HEK293 (cell line): ENCODE results near the gene TIGD3.
A peak's percentile ranks its signal among the peaks of the same experiment; 100 is the strongest.

Experiments
- CTCF ChIA-PET: fragments of 350-600 bp; formaldehyde crosslinking; extraction: SDS; loops from one replicate; lab custom pipeline; 2021; ENCODE audit warnings: antibody characterized with exemption; lab: Yijun Ruan, JAX
- POLR2A ChIA-PET: fragments of 300-600 bp; formaldehyde crosslinking; extraction: SDS; loops from one replicate; lab custom pipeline; 2020; ENCODE audit warnings: antibody characterized with exemption, inconsistent platforms; lab: Yijun Ruan, JAX
- H3K27ac ChIP-seq: fragments of 200-500 bp; sonication (Bioruptor generic); 2 replicates; pipeline ENCODE4 v1.5.1; 2014; ENCODE audit warnings: low read depth, low read length, control low read depth, inconsistent platforms; ENCODE audit errors: extremely low read depth
- H3K36me3 ChIP-seq, 2 experiments: fragments of 200-500 bp in 1 of 2; sonication (Bioruptor generic) in 1 of 2; 1 replicate in 1 of 2; 2 replicates in 1 of 2; pipeline ENCODE4 v1.5.1; 2014 to 2017; ENCODE audit warnings: inconsistent platforms in 2 of 2, low read length in 2 of 2; ENCODE audit not compliant: control insufficient read depth in 2 of 2, insufficient read depth in 1 of 2
- H3K4me1 ChIP-seq: fragments of 200-500 bp; sonication (Bioruptor generic); 2 replicates; pipeline ENCODE4 v1.5.1; 2014; ENCODE audit warnings: mild to moderate bottlenecking, low read length, inconsistent platforms; ENCODE audit not compliant: control insufficient read depth, insufficient read depth
- H3K4me3 ChIP-seq: 2 replicates; pipeline ENCODE4 v1.5.1; 2011; ENCODE audit warnings: low read depth, mild to moderate bottlenecking, control low read depth, low read length, moderate library complexity
- H3K9me3 ChIP-seq: fragments of 200-500 bp; sonication (Bioruptor generic); 2 replicates; pipeline ENCODE4 v1.5.1; 2014; ENCODE audit warnings: low read depth, low read length, inconsistent platforms; ENCODE audit not compliant: control insufficient read depth, insufficient read depth
- GLI2 ChIP-seq: fragments of 450-650 bp; formaldehyde crosslinking; IDR thresholded peaks from 2 replicates; pipeline ENCODE4; 2017; ENCODE audit warnings: missing biosample characterization, missing genetic modification characterization, low read depth, borderline replicate concordance
- HOXC10 ChIP-seq: sonication (generic); formaldehyde crosslinking; IDR thresholded peaks from 2 replicates; pipeline ENCODE4 v1.8.1; 2023; ENCODE audit warnings: mild to moderate bottlenecking, missing genetic modification reagents
- SCRT2 ChIP-seq: fragments of 450-650 bp; formaldehyde crosslinking; IDR thresholded peaks from 2 replicates; pipeline ENCODE4 v1.5.1; 2016; ENCODE audit warnings: missing biosample characterization, missing genetic modification characterization
- SETDB1 ChIP-seq: IDR thresholded peaks from one replicate; pipeline ENCODE4 v1.6.1; 2017; ENCODE audit warnings: mild to moderate bottlenecking, low read length, moderate library complexity, mixed read lengths; ENCODE audit not compliant: insufficient read length
- YY1 ChIP-seq: fragments of 450-650 bp; formaldehyde crosslinking; IDR thresholded peaks from 2 replicates; pipeline ENCODE4 v1.5.1; 2018; ENCODE audit warnings: missing biosample characterization, missing genetic modification characterization
- YY2 ChIP-seq: fragments of 450-650 bp; formaldehyde crosslinking; IDR thresholded peaks from 2 replicates; pipeline ENCODE4 v1.5.1; 2016; ENCODE audit warnings: missing biosample characterization, missing genetic modification characterization
- ZIC2 ChIP-seq: fragments of 450-650 bp; formaldehyde crosslinking; IDR thresholded peaks from 2 replicates; pipeline ENCODE4 v1.5.1; 2016; ENCODE audit warnings: missing biosample characterization, missing genetic modification characterization
- ZNF140 ChIP-seq: fragments of 450-650 bp; formaldehyde crosslinking; IDR thresholded peaks from 2 replicates; pipeline ENCODE4 v1.5.1; 2016; ENCODE audit warnings: missing biosample characterization, missing genetic modification characterization
- ZNF169 ChIP-seq: fragments of 450-650 bp; formaldehyde crosslinking; IDR thresholded peaks from 2 replicates; pipeline ENCODE4 v1.5.1; 2016; ENCODE audit warnings: missing biosample characterization, missing genetic modification characterization
- ZNF221 ChIP-seq: fragments of 450-650 bp; formaldehyde crosslinking; IDR thresholded peaks from 2 replicates; pipeline ENCODE4 v1.5.1; 2017; ENCODE audit warnings: missing biosample characterization, missing genetic modification characterization, borderline replicate concordance
- ZNF341 ChIP-seq: fragments of 450-650 bp; formaldehyde crosslinking; IDR thresholded peaks from 2 replicates; pipeline ENCODE4; 2016; ENCODE audit warnings: low read depth, missing biosample characterization, missing genetic modification characterization
- ZNF37A ChIP-seq: fragments of 450-650 bp; IDR thresholded peaks from 2 replicates; pipeline ENCODE4 v1.5.1; 2018; ENCODE audit warnings: missing biosample characterization, missing genetic modification characterization
- ZNF514 ChIP-seq: fragments of 450-650 bp; formaldehyde crosslinking; IDR thresholded peaks from 2 replicates; pipeline ENCODE4 v1.5.1; 2016; ENCODE audit warnings: missing biosample characterization, missing genetic modification characterization
- ZNF529 ChIP-seq: fragments of 450-650 bp; formaldehyde crosslinking; IDR thresholded peaks from 2 replicates; pipeline ENCODE4 v1.5.1; 2017; ENCODE audit warnings: missing genetic modification characterization, missing biosample characterization; ENCODE audit not compliant: insufficient replicate concordance
- ZNF561 ChIP-seq: fragments of 450-650 bp; IDR thresholded peaks from 2 replicates; pipeline ENCODE4 v1.5.1; 2018; ENCODE audit warnings: missing biosample characterization, missing genetic modification characterization, borderline replicate concordance
- ZNF585B ChIP-seq: fragments of 450-650 bp; formaldehyde crosslinking; IDR thresholded peaks from 2 replicates; pipeline ENCODE4 v1.5.1; 2016; ENCODE audit warnings: missing biosample characterization, missing genetic modification characterization
- ZNF624 ChIP-seq: fragments of 450-650 bp; formaldehyde crosslinking; IDR thresholded peaks from 2 replicates; pipeline ENCODE4 v1.5.1; 2017; ENCODE audit warnings: missing biosample characterization, missing genetic modification characterization
- ZNF629 ChIP-seq: fragments of 450-650 bp; formaldehyde crosslinking; IDR thresholded peaks from 2 replicates; pipeline ENCODE4 v1.5.1; 2017; ENCODE audit warnings: missing biosample characterization, missing genetic modification characterization
- ZNF660 ChIP-seq: fragments of 450-650 bp; IDR thresholded peaks from 2 replicates; pipeline ENCODE4 v1.5.1; 2018; ENCODE audit warnings: missing biosample characterization, mild to moderate bottlenecking, missing genetic modification characterization
- ZNF76 ChIP-seq: fragments of 450-650 bp; formaldehyde crosslinking; IDR thresholded peaks from 2 replicates; pipeline ENCODE4; 2016; ENCODE audit warnings: low read depth, missing biosample characterization, missing genetic modification characterization, borderline replicate concordance
- ZNF777 ChIP-seq: fragments of 450-650 bp; formaldehyde crosslinking; IDR thresholded peaks from 2 replicates; pipeline ENCODE4 v1.5.1; 2017; ENCODE audit warnings: missing biosample characterization, missing genetic modification characterization, borderline replicate concordance
- ZNF843 ChIP-seq: fragments of 450-650 bp; formaldehyde crosslinking; IDR thresholded peaks from 2 replicates; pipeline ENCODE4 v1.5.1; 2016; ENCODE audit warnings: missing biosample characterization, missing genetic modification characterization
- TF ChIP-seq, protein P1 (sequence below): fragments of 450-650 bp; formaldehyde crosslinking; IDR thresholded peaks from 2 replicates; pipeline ENCODE4 v1.5.1; 2016; ENCODE audit warnings: missing biosample characterization, missing genetic modification characterization, borderline replicate concordance
- TF ChIP-seq, protein P2 (sequence below): fragments of 450-650 bp; formaldehyde crosslinking; IDR thresholded peaks from 2 replicates; pipeline ENCODE4 v1.5.1; 2016; ENCODE audit warnings: missing biosample characterization, missing genetic modification characterization
- TF ChIP-seq, protein P3 (sequence below): fragments of 450-650 bp; formaldehyde crosslinking; IDR thresholded peaks from 2 replicates; pipeline ENCODE4 v1.5.1; 2016; ENCODE audit warnings: missing biosample characterization, missing genetic modification characterization, borderline replicate concordance

Gene TIGD3

DNA sequence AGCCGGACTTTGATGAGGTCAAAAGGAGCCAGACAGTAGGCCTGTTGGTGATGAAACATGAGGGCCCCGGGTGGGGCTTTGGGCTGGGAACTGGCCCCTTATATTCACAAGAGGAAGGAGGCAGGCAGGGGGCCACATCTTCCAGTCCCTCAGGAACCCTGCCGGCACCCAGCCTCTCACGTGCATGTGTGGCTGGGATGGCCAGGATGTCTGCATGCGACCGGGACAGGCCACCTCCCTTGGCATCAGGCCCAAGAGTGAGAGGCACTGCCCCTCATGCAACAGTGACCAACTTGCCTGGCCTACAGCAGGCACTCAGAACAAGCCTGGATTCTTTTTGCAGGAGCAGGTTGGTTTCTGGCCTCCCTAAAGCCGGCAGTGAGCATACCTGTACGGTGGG, 22.5 kb downstream of the TIGD3 start:
- Histone ChIP-seq H3K4me3 (no peak overlapping the region), H3K4me1 (no peaks in the 10 kb centered on the region), H3K27ac (no peak overlapping the region), H3K9me3 (no peaks in the 10 kb centered on the region), H3K36me3 (no peaks in the 10 kb centered on the region)
- TF ChIP-seq ZNF629 (tag by site-specific recombination) (no peak), YY2 (no peak), ZIC2 (tag by site-specific recombination) (peak; percentile 28; the same call in 1 of the 2 replicates), ZNF585B (tag by site-specific recombination) (no peak), ZNF37A (tag by site-specific recombination) (no peak)
- CTCF ChIA-PET = no interaction called here
- POLR2A ChIA-PET = no interaction called here

DNA sequence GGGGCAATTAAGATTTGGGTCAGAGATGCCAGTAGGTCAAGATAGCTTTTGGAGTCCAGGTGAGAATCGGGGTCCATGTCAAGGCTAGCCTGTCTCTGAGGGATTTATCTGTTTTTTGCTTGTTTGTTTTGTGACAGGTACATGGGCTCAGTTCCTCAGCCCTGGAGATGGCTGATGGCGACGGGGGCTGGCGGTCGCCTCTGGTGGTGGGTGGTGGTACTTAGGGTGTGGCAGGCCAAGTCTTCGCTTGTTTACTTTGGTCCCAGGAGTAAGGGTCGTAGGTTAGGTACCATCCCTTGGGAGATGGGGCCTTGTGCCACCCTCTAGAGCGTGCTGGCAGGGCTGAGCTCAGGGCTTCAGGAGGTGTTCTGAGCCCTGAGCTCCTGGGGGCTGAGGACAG, 23.2 kb downstream of the TIGD3 start:
- Histone ChIP-seq H3K9me3 (no peaks in the 10 kb centered on the region), H3K4me3 (no peak overlapping the region), H3K4me1 (0 out of 2 replicates have a peak, but pooled peaks cover under 1% of the 10 kb centered on the region), H3K36me3 (no peaks in the 10 kb centered on the region), H3K27ac (no peak overlapping the region)
- no peak for TF ChIP-seq ZNF660 (tag by site-specific recombination)
- TF ChIP-seq ZNF624 = no peak
- TF ChIP-seq, protein P1, sequence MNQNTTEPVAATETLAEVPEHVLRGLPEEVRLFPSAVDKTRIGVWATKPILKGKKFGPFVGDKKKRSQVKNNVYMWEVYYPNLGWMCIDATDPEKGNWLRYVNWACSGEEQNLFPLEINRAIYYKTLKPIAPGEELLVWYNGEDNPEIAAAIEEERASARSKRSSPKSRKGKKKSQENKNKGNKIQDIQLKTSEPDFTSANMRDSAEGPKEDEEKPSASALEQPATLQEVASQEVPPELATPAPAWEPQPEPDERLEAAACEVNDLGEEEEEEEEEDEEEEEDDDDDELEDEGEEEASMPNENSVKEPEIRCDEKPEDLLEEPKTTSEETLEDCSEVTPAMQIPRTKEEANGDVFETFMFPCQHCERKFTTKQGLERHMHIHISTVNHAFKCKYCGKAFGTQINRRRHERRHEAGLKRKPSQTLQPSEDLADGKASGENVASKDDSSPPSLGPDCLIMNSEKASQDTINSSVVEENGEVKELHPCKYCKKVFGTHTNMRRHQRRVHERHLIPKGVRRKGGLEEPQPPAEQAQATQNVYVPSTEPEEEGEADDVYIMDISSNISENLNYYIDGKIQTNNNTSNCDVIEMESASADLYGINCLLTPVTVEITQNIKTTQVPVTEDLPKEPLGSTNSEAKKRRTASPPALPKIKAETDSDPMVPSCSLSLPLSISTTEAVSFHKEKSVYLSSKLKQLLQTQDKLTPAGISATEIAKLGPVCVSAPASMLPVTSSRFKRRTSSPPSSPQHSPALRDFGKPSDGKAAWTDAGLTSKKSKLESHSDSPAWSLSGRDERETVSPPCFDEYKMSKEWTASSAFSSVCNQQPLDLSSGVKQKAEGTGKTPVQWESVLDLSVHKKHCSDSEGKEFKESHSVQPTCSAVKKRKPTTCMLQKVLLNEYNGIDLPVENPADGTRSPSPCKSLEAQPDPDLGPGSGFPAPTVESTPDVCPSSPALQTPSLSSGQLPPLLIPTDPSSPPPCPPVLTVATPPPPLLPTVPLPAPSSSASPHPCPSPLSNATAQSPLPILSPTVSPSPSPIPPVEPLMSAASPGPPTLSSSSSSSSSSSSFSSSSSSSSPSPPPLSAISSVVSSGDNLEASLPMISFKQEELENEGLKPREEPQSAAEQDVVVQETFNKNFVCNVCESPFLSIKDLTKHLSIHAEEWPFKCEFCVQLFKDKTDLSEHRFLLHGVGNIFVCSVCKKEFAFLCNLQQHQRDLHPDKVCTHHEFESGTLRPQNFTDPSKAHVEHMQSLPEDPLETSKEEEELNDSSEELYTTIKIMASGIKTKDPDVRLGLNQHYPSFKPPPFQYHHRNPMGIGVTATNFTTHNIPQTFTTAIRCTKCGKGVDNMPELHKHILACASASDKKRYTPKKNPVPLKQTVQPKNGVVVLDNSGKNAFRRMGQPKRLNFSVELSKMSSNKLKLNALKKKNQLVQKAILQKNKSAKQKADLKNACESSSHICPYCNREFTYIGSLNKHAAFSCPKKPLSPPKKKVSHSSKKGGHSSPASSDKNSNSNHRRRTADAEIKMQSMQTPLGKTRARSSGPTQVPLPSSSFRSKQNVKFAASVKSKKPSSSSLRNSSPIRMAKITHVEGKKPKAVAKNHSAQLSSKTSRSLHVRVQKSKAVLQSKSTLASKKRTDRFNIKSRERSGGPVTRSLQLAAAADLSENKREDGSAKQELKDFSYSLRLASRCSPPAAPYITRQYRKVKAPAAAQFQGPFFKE (tag by site-specific recombination) = no peak
- TF ChIP-seq, protein P2, sequence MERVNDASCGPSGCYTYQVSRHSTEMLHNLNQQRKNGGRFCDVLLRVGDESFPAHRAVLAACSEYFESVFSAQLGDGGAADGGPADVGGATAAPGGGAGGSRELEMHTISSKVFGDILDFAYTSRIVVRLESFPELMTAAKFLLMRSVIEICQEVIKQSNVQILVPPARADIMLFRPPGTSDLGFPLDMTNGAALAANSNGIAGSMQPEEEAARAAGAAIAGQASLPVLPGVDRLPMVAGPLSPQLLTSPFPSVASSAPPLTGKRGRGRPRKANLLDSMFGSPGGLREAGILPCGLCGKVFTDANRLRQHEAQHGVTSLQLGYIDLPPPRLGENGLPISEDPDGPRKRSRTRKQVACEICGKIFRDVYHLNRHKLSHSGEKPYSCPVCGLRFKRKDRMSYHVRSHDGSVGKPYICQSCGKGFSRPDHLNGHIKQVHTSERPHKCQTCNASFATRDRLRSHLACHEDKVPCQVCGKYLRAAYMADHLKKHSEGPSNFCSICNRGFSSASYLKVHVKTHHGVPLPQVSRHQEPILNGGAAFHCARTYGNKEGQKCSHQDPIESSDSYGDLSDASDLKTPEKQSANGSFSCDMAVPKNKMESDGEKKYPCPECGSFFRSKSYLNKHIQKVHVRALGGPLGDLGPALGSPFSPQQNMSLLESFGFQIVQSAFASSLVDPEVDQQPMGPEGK = no peak
- no peak for TF ChIP-seq GLI2 (tag by site-specific recombination)
- no peak for TF ChIP-seq ZNF777
- TF ChIP-seq ZNF514 (tag by site-specific recombination) = no peak
- no peak for TF ChIP-seq ZNF561
- no peak for TF ChIP-seq SETDB1
- TF ChIP-seq ZNF140 = no peak
- TF ChIP-seq, protein P3, sequence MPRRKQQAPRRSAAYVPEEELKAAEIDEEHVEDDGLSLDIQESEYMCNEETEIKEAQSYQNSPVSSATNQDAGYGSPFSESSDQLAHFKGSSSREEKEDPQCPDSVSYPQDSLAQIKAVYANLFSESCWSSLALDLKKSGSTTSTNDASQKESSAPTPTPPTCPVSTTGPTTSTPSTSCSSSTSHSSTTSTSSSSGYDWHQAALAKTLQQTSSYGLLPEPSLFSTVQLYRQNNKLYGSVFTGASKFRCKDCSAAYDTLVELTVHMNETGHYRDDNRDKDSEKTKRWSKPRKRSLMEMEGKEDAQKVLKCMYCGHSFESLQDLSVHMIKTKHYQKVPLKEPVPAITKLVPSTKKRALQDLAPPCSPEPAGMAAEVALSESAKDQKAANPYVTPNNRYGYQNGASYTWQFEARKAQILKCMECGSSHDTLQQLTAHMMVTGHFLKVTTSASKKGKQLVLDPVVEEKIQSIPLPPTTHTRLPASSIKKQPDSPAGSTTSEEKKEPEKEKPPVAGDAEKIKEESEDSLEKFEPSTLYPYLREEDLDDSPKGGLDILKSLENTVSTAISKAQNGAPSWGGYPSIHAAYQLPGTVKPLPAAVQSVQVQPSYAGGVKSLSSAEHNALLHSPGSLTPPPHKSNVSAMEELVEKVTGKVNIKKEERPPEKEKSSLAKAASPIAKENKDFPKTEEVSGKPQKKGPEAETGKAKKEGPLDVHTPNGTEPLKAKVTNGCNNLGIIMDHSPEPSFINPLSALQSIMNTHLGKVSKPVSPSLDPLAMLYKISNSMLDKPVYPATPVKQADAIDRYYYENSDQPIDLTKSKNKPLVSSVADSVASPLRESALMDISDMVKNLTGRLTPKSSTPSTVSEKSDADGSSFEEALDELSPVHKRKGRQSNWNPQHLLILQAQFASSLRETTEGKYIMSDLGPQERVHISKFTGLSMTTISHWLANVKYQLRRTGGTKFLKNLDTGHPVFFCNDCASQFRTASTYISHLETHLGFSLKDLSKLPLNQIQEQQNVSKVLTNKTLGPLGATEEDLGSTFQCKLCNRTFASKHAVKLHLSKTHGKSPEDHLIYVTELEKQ (tag by site-specific recombination) = no peak
- TF ChIP-seq ZNF76 (tag by site-specific recombination) = no peak
- no peak for TF ChIP-seq ZNF843 (tag by site-specific recombination)
- TF ChIP-seq HOXC10 = no peak
- TF ChIP-seq ZNF169 (tag by site-specific recombination) = no peak
- no peak for TF ChIP-seq SCRT2 (tag by site-specific recombination)
- TF ChIP-seq YY1 (tag by site-specific recombination) = no peak
- no peak for TF ChIP-seq ZNF341
- TF ChIP-seq ZNF221 (tag by site-specific recombination) = no peak
- TF ChIP-seq ZNF529 (tag by site-specific recombination) = no peak
- ChIA-PET CTCF (interaction anchor here (0.6 to 1.0 kb wide), 3 partner anchors 37 to 112 kb away, joined by 3 to 11 read pairs (median 4); no protein-coding TSS in a partner anchor), POLR2A (interaction anchor here (1.0 to 8.3 kb wide), 4 partner anchors 37 to 122 kb away, joined by 3 to 110 read pairs (median 6); partner anchors contain the start of genes MALAT1 and NEAT1)
